DOHH2 (cell line): ENCODE measurements around the gene AMD1.

Experiments used
- EZH2phosphoT487 ChIP-seq: fragments of 200-600 bp; sonication (generic); IDR thresholded peaks from 2 replicates; pipeline ENCODE4 v1.6.1; 2017; ENCODE audit warnings: borderline replicate concordance, mild to moderate bottlenecking, antibody characterized with exemption, low read length, moderate library complexity, mixed read lengths
- TF ChIP-seq, protein P1 (sequence below): fragments of 200-600 bp; sonication (generic); IDR thresholded peaks from one replicate; pipeline ENCODE4 v1.5.1; 2014; ENCODE audit warnings: antibody characterized with exemption, mild to moderate bottlenecking, low read depth, low read length; ENCODE audit not compliant: poor library complexity, severe bottlenecking

GRCh38 chr6:110884321-110884720, 9.7 kb downstream of the AMD1 start:
- TF ChIP-seq, protein P1, sequence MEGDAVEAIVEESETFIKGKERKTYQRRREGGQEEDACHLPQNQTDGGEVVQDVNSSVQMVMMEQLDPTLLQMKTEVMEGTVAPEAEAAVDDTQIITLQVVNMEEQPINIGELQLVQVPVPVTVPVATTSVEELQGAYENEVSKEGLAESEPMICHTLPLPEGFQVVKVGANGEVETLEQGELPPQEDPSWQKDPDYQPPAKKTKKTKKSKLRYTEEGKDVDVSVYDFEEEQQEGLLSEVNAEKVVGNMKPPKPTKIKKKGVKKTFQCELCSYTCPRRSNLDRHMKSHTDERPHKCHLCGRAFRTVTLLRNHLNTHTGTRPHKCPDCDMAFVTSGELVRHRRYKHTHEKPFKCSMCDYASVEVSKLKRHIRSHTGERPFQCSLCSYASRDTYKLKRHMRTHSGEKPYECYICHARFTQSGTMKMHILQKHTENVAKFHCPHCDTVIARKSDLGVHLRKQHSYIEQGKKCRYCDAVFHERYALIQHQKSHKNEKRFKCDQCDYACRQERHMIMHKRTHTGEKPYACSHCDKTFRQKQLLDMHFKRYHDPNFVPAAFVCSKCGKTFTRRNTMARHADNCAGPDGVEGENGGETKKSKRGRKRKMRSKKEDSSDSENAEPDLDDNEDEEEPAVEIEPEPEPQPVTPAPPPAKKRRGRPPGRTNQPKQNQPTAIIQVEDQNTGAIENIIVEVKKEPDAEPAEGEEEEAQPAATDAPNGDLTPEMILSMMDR: no peak
- no peak for TF ChIP-seq EZH2phosphoT487
